ENCODE data around the gene NFIX.

Gene NFIX

DNA sequence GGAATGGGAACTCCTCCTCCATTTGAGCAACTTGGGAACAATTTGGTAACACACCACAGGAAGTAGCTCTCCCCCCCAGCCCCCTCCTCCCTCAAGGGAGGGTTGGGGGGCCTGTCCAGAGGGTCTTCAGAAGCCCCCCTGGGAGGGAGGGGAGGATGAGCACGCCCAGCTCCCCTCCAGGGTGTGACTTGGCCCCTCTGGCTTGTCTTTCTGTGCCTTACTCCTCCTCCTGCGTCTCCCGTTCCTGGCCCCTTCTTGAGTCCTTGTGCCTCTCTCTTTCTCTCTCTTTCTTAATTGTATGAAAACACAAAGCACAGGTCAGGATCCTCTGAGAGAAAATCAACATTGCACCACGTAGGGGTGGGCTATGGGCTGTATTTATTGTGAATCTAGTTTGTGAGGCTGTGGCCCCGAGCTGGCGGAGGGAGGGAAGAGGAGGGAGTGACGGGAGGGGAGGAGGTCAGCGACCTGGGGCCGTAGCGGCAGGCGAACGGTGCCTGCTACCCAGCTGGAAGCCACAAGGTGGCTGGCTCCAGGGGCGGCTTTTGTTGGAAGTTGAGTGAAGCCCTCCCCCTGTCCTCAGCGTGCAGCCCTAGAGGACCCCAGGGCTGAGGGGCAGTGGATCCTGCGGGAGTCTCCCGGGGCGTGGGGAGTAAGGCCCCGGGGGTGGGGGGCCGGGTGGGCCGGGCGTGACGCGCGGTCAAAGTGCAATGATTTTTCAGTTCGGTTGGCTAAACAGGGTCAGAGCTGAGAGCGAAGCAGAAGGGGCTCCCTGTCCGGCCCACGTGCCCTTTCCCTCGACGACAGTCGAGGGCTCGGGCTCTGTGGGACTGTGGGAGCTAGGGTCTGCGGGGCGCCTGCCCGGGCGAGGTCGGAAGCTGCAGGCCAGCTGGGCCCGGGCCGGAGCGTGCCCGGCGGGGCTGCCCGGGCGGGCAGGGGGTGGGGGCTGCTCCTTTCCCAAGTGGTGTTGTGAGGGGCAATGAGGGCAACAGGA lies 101.0 kb downstream of the NFIX start:
- no peak for DNase-seq

DNA sequence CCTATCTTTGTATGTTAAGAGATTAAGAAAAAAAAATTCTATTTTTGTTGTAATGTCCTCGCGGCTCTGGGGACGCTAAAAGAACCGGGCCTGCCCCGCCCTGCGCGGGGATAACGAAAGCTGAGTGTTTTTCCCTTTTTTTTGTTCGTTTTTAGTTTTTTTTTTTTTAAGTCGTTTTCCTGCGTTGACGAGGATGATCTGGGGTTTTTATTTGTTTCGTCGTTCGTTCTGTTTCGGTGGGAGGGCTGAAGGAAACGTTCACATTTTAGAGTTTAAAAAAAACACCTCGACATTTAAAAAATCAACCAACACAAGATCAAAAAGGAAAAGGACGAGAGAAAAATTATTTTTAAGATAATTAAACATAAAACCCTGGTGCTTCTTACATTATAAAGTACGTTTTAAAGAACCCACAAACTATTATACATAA lies 101.8 kb downstream of the NFIX start:
- DNase-seq = no peak

DNA sequence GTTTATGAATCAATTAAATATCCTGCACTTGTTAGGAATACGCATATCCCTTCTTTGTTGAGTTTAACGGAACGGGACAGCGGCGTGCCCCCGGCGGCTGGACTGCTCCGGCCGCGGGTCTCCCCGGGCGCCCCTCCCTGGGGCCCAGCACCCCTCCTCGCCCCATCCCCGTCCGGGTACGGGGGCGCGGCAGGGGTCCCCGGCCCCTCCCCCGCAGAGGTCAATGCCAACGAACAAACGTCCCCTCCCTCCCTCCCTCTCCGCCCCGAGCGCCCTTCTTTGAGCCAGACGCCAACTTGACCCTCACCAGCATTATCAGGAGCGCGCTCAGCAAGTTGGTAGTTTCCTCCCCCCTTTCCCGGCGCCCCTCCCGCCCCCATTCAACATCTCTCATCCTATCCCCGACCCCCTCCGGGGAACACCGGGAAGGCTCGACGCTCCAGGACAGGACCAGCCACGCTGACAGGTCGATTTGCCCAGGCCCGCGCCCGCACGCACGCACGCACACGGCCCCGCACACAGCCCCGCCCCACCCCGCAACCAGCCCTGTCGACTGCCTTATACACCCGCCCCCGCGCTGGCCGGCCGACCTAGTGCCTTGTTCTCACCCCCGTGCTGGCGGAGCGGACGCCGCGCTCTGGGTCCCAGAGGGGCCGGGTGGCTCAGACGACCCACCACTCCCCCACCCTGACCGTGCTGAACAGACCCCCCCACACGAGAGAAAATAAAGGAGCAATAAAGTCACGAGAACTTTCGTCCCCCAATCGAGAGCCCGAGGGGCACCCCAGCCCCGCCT lies 102.4 kb downstream of the NFIX start:
- DNase-seq = peak in 1 of 5 donors; percentile 24

DNA sequence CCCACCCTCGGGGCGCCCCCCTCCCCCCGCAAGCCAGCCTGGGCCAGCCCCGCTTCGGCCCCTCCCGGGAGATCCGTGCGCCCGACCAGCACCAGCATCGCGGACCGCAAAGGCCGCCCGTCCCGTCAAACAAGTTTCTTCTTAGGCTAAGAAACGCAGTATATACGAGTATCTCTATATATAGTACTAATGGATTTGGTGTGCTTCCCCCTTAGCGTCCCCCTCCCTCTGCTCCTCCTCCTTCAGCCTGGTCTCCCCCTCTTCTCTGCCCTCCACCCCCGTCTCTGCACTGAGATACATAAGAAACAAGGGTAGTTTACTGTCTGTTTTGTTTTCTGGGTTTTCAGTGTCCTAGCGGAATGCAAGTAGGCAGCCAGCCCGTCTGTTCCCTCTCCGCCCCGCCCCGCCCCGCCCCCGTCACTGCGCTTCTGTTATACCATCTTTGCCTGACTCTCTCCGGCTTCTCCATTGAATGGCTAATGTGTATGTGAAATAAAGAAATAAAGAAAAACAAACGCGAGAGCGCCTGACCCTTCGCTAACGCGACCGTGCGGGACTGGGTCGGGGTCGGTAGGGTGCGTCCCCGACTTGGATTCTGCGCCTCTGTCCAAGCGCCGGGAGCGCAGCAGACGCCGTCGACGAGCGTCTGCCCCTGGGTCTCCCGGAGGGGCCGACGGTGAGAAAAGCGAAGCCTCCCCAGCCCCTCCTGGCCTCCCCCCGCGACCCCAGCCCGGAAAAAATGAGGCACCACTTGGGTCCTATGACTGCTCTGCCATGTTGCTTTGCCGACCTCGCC lies 103.2 kb downstream of the NFIX start:
- DNase-seq = peak in 3 of 5 donors; percentile 17 to 76 (median 24)

DNA sequence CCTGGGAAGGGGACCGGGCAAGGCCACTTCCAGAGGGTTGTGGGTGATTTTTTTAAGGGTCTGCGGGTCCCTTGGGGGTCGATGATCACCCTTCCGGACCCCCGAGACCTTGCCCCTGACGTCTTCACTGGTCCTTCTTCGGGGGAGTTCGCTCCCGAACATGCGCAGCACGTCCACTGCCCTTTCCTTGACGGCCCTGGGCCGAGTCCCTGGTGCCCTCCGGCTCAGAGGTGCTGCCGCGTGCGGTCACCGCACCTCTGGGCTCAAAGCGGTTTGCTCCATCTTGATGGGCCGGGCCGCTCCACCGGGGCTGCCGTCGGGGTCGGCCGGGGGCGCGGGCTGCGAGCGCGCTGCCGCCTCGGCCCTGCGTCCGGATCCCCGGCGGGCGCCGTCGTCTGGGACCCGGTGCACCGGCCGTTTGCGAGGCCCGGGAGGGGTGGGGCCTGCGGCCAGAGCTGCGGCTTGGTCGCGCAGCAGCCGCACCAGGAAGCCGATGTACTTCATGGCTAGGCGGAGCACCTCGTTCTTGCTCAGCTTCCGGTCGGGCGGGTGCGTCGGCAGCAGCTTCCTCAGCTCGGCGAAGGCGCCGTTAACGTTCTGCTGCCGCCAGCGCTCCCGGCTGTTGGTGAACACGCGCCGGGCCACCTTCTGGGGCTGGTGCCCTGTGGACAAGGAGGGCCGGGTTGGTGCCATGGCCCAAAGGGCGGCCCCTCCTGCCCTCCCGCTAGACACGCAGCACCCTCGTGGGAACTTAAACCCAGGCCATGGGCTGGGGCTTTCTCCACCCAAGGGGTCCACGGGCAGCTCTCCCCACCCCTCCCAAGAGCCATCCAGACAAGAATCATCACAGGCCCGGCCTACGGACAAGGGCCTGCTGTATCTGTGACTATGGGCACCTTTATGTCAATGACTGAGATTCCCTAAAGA lies 104.1 kb downstream of the NFIX start:
- peak; percentile 66 to 93 (median 75) for DNase-seq

DNA sequence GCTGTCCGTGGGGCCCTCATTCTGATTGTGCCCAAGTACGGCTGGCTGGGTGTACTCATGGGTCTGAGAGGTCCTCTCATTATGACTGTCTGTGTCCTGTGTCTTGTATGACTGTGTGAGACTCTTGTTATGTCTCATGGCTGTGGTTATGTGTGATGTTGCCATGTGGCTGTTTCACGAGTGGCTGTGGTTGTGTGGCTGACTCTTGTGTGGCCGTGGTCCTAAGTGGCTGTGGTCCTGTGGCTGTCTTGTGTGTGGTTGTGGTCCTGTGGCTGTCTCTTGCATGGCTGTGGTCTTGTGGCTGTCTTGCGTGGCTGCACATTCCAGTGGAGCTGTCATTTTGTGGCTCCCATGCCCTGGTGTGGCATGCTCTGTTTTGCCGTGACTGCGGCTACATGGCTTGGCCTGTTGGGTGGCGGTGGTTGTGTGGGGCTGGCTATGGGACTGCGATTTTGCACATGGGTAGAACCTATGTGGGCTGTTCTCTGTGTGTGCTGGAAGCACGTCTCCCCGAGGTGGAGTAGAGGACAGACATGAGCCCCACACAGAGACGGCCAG lies 104.8 kb downstream of the NFIX start:
- peak in 4 of 5 donors; percentile 35 to 94 (median 40) for DNase-seq

DNA sequence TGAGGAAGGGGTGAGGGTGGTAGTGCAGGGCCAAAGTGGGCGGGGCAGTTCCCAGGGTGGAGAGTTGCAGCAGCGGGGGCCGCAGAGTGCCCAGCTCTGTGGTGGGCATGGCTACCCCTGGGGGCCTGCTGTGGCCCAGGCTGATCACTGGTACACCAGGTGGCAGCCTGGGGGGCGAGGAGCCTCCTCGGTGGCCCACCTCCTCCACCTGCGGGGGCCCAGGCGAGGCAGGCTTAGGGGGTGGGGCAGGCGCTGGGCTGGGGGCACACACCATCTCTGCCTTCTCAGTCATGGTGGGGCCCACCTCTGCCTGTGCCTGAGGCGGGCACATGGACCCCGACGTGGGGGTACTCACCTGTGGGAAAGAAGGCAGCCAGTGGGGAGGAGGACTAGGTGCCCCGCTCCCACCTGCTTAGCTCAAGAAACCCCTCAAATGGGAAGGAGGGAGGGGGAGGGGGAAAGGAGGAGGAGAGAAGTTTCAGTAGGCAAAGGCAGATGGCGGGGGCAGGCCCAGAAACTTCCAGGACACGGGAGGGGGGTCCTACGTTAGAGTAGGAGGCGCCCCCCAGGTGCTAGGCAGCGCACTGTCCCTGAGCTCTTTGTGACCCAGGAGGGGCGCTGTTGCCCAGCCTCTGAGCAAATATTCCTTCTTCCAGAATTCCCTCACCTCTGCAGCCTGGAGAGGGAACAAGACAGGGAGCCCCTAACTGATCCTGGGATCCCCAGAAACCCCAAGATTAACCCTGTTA lies 105.7 kb downstream of the NFIX start:
- DNase-seq = no peak

DNA sequence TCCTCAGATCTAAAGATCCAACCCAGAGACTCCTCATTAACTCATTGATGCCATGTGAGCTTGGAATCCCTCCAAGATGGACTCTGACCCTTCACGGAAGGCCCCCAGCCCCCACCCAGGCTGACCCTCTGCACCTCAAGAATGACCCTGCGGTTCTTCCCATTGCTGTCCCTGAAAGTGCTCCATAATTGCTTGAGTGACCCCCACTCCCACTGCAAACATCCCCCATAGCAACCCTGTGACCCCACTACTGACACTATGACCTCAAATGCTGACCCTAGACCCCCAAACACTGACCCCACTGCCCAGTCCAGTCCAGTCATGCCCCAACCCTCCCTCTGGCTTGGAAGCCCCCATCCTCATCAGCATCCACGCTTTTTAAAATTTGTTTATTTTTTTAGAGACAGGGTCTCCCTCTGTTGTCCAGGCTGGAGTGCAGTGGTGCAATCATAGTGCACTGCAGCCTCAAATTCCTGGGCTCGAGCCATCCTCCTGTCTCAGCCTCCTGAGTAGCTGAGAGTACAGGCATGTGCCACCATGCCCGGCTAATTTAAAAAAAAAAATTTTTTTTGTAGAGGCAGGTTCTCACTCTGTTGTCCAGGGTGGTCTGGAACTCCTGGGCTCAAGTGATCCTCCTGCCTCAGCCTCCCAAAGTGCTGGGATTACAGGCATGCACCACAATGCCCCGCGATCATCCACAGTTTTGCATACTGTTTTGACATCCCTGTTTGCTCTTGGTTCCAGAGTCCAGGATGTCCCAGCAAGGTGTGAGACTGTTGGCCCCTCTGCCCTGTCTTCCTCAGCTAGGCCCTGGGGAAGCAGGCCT lies 106.5 kb downstream of the NFIX start:
- DNase-seq = no peak

DNA sequence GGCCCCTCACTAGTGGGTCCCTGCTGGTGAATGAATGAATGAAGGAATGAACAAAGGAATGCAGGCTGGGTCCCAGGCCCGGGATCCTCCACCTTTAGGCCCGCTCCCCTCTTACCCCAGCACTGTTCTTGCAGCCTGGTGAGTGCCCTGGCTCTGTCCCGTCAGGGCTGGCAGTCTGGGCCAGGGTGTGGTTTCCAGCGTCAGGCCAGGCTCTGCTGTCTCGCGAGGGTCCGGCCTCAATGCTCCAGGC lies 107.1 kb downstream of the NFIX start:
- no peak for DNase-seq

DNA sequence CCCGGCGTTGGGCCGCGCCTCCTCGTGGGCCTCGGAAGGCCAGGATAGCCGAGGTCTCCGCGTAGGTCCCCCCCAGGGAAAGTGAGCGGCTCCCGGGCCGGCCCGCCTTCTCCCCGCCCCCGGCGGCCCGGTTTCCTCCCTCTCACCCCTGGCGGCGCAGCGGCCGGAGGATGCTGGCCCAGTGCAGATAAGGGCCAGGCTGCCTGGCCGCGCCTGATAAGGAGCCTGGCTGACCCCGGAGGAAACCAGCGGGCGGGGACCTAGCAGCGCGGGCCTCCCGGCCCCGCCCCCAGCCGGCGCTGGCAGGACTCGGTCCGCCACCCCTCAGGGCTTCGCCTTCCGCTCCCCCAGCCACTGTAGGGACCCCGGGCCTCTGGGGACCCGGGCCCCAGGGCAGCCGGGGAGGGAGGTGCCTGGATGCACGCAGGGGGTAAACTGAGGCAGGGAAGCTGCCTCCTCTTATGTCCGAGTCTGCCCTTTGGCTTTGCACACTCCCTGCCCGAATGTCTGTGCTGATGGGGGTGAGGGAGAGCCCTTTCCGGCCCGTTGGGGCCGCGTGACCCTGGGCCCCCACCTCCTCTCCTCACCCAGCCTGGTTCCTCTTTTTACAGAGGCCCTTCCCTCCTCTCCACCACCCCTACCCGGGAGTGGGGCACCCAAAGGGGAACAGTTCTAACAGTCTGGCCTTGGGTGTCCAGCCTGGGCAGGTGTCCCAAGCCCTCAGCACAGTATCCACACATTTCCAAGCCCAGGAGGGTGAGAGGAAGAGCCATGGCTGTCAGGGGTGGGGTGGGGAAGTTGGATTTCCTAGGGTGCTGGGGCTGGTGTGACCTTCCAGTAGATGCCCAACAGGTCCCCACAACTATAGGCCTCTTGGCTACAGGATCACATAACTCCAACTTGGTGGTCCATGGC lies 107.6 kb downstream of the NFIX start, which contains the start of gene LYL1:
Gene LYL1 (minus strand): TSS at position 193 of the 915 bp plus-strand sequence. CDS start 1,687 bp downstream, outside the sequence.
- peak in 2 of 5 donors; percentile 34 to 51 for DNase-seq

DNA sequence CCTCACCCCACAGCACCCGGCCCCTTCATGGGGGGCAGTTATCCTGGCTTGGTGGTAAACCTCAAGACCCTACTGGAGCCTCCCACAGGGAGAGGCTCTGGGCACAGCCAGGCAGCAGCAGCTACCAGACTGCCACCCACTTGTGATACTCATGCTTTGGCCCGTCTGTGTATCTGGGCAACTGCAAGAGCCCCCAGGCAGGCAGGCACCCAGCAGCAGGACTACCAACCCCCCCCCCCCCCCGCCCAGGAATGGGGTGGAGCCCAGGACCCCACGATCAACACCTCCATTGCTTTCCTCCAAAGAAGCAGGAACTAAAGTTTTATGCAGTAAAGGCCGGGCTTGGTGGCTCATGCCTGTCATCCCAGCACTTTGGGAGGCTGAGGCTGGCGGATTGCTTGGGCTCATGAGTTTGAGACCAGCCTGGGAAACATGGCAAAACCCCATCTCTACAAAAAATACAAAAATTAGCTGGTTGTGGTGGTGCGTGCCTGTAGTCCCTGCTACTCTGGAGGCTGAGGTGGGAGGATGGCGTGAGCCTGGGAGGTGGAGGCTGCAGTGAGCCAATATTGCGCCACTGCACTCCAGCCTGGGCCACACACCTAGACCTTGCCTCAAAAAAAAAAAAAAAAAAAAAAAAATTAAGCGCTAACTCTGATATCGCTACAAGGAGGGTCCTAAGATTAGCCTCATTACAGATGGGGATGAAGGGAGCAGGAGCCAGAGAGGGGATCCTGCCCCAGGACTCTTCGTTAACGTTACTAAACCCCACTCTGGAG lies 108.5 kb downstream of the NFIX start:
- no peak for DNase-seq

DNA sequence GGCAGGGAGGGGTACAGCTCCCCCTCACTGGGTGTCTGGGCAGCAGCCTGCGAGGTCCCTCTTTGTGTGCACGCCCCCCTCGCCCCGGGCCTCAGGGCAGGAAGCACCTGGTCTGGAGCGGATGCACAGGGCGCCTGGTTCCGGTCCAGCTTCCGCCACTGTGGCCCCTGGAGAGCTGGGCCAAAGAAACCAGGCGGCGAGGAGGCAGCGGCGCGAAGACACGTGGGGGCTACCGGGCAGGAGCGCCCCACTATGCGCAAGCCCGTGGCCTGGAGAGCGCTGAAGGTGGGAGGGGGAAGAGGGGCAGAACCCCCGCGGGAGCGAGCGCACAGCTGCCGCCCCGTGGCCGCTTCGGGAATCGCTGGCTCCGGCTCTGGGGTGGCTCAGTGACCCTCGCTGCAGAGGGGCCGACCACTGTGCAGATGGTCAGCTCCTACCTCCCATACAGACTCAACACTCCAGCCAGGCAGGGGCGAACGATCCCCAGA lies 109.1 kb downstream of the NFIX start:
- DNase-seq = peak; percentile 34 to 70 (median 56)

DNA sequence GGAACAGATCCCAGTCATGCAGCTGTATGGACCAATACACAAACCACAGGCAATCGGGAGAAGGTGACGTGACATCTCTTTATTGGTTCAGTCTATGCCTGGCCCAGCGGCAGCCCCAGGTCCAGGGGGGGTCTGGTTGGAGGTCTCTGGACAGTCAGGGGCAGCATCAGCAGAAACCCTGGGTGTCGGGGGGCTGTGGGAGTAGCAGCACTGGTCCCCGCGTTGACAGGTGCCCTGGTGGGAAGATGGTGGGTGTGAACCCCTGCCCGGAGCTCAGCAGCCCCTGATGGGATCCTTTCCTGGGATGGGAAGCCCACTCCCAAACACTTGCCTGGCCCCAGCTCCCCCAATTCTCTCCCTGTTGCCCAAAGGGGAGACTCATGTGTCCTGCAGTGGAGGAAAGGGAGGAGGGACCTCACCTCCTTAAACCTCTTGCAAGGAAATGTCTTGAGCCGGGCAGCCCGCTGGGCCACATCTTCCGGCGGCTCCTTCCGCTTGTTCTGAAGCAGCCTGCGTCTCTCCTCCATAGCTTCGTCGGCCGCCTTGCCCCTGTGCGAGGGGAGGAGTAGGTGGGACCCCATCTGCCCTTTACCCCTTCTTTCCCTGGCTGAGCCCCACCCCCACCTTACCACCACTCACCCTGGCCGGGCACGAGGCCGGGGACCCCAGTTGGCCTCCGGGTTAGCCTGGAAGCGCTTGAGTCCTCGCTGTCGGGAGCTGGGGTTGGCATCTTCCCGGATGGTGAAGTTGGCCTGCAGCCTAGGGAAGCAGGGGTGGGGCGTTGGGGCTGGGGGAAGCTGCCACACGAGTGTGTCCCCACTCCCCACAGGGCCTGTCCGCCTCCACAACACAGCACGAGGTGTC lies 109.8 kb downstream of the NFIX start:
- DNase-seq = peak in 1 of 5 donors; percentile 62

DNA sequence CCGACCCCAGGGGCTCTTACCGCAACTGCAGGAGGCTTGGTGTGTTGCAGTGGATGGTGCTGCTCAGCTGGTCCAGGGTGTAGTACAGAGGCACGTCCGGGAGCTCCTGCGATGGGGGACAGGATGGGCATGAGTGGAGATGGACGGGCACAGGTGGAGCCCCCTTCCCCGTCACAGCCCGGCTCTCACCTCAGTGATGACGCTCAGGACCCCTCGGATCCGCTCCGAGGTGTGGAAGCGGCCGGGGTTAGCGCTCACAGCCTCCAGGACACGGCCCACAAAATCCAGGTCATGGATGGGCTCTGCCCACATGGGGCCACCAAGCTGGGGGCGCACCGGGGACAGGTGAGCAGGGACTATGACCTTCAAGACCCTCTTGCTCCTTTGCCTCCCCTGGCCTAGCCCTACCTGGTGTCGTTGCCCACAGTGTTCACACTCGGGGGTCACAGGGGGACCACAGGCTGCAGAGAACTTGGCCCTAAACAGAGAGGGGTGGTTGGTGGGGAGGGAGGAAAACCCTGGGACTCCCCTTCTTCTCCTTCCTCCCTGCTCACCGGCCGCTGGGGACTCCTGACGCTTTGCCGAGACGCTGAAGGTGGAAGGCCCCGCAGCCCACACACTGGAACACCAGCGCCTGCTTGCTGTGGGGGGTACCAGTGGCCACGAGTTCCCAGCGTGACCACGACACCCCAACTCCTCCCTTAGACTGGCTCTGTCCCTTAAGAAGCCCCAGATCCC lies 114.3 kb downstream of the NFIX start:
- no peak for DNase-seq

DNA sequence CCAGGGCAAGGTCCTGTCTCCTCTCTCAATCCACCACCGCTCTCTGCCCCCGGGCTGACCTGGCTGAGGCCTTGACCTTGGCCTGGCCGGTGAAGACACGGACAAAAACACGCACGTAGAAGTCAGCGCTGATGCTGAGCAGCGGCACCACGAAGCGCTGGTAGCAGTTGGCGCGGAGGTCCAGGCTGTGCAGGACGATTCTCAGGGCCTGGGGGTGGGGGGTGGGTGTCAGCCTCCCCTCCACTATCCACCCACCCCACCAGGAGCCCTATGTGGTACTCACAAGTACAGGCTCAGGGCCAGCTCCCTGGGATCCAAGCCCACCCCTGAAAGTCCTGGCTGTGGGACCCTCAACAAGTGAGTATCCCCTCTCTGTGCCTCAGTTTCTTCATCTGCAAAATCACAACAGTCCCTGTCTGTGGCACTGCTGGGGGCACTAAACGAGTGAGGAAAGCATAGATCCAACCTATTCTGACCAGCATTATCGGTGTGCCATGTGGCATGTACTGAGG lies 114.9 kb downstream of the NFIX start:
- no peak for DNase-seq
